HepG2 (cell line): ENCODE data around the gene CISH. TPM values are rescaled to one million over a fixed set of nuclear protein-coding genes. Genes with fewer than 3 reads are reported as not detected.

Source experiments
- ATAC-seq: fragments of 200-7000 bp; cut with Tn5 transposase; 3 replicates; pipeline ENCODE4 v1.9.1; 2020; ENCODE audit warnings: mild to moderate bottlenecking, moderate library complexity
- BruUV-seq: library from RNA; stranded (reverse); fragments of 400-500 nt; replicated peaks from 2 replicates; lab custom pipeline; 2021; lab: Mats Ljungman, UMichigan
- CTCF ChIA-PET: fragments of 300-600 bp; formaldehyde crosslinking; extraction: SDS; loops from one replicate; lab custom pipeline; 2021; ENCODE audit warnings: low total read pairs, inconsistent platforms, low intra/inter-chr PET ratio; lab: Yijun Ruan, JAX
- POLR2A ChIA-PET: fragments of 350-600 bp; sonication (Branson Sonifier 250); formaldehyde crosslinking; loops from one replicate; lab custom pipeline; 2020; ENCODE audit warnings: antibody characterized with exemption, inconsistent platforms; lab: Yijun Ruan, JAX
- DNase-seq: peaks from one replicate; pipeline ENCODE4 v3.0.0-alpha.2; 2015; ENCODE audit warnings: low spot score
- FAIRE-seq: peaks from 3 replicates; lab custom pipeline; 2011; peaks lifted over from hg19 to GRCh38; lab: Jason Lieb, UNC
- H2AFZ ChIP-seq: one replicate; pipeline ENCODE4 v1.6.1; 2011; ENCODE audit warnings: low read length, inconsistent platforms
- H3K27ac ChIP-seq: fragments of 300-600 bp; 3 replicates; pipeline ENCODE4 v1.8.0; 2011; ENCODE audit warnings: mixed run types, mild to moderate bottlenecking, mixed read lengths, low read length, inconsistent platforms; ENCODE audit not compliant: insufficient read depth; ENCODE audit errors: extremely low read length
- H3K27me3 ChIP-seq, 2 experiments: fragments of 200-600 bp in 1 of 2; 2 replicates in 1 of 2; 3 replicates in 1 of 2; pipeline versions ENCODE4 v1.6.0 to v1.8.0; 2011; ENCODE audit warnings: low read length in 2 of 2, mild to moderate bottlenecking in 2 of 2, moderate library complexity in 2 of 2, inconsistent platforms in 1 of 2; ENCODE audit not compliant: insufficient read depth in 2 of 2, control insufficient read depth in 1 of 2
- H3K36me3 ChIP-seq, 2 experiments: fragments of 200-600 bp in 1 of 2; replicated peaks in 1 of 2; 2 replicates in 1 of 2; 3 replicates in 1 of 2; pipeline versions ENCODE4 v1.5.1 to v1.8.0; 2011; ENCODE audit warnings: low read length in 2 of 2, inconsistent platforms in 1 of 2; ENCODE audit not compliant: insufficient read depth in 2 of 2, control insufficient read depth in 1 of 2
- H3K4me1 ChIP-seq: 2 replicates; pipeline ENCODE4 v1.5.1; 2012; ENCODE audit warnings: low read length, inconsistent platforms; ENCODE audit not compliant: insufficient read depth
- H3K4me2 ChIP-seq: 2 replicates; pipeline ENCODE4 v1.6.0; 2011; ENCODE audit warnings: low read depth, low read length, inconsistent platforms
- H3K4me3 ChIP-seq, 3 experiments: fragments of 200-600 bp in 1 of 3; sonication (generic), shearing (Covaris generic) in 1 of 3; replicated peaks in 1 of 3; 2 replicates each; pipeline ENCODE4 v1.5.1; 2011 to 2016; ENCODE audit warnings: low read length in 3 of 3, inconsistent platforms in 2 of 3, low read depth in 2 of 3, mild to moderate bottlenecking in 2 of 3, control low read depth in 1 of 3, mixed read lengths in 1 of 3; ENCODE audit not compliant: insufficient read depth in 1 of 3
- H3K79me2 ChIP-seq: one replicate; pipeline ENCODE4 v1.6.1; 2011; ENCODE audit warnings: low read length, inconsistent platforms; ENCODE audit not compliant: insufficient read depth
- H3K9ac ChIP-seq: 2 replicates; pipeline ENCODE4 v1.6.0; 2011; ENCODE audit warnings: mild to moderate bottlenecking, low read depth, low read length, inconsistent platforms; ENCODE audit not compliant: insufficient read depth
- H3K9me3 ChIP-seq: 2 replicates; pipeline ENCODE4 v1.5.1; 2012; ENCODE audit warnings: mild to moderate bottlenecking, low read length
- H4K20me1 ChIP-seq: 2 replicates; pipeline ENCODE4 v1.6.0; 2011; ENCODE audit warnings: inconsistent platforms, mild to moderate bottlenecking, low read length, moderate library complexity; ENCODE audit not compliant: insufficient read depth
- EEA1 ChIP-seq: sonication (generic); formaldehyde crosslinking; IDR thresholded peaks from 2 replicates; pipeline ENCODE4 v1.5.1; 2020; ENCODE audit warnings: mild to moderate bottlenecking, missing genetic modification reagents, borderline replicate concordance
- GABPB1 ChIP-seq: IDR thresholded peaks from 2 replicates; pipeline ENCODE4 v1.6.1; 2016; ENCODE audit warnings: mild to moderate bottlenecking, missing genetic modification reagents, moderate library complexity, missing compliant biosample characterization
- KLF9 ChIP-seq: IDR thresholded peaks from 2 replicates; pipeline ENCODE4 v1.6.1; 2016; ENCODE audit warnings: low read depth
- TBL1XR1 ChIP-seq: fragments of 150-350 bp; IDR thresholded peaks from 2 replicates; pipeline ENCODE4 v1.6.1; 2014; ENCODE audit warnings: borderline replicate concordance, low read length; ENCODE audit not compliant: partially characterized antibody
- ZNF629 ChIP-seq: sonication (generic); formaldehyde crosslinking; conservative IDR thresholded peaks from 2 replicates; pipeline ENCODE4 v1.5.0; 2020; ENCODE audit warnings: missing genetic modification reagents
- ZNF687 ChIP-seq: sonication (generic); formaldehyde crosslinking; IDR thresholded peaks from 2 replicates; pipeline ENCODE4 v1.5.1; 2020; ENCODE audit warnings: mild to moderate bottlenecking, missing genetic modification reagents, moderate library complexity
- WGBS: methylation state at CpG from one replicate; pipeline ENCODE4 v1.1.6; 2017; ENCODE audit warnings: low lambda C conversion rate; 5-methylcytosine and 5-hydroxymethylcytosine counted together
- in situ Hi-C: cut with HindIII; loops from 2 replicates; pipeline ENCODE4 v1.10.0; 2017; ENCODE audit warnings: low pct_unique_long_range_greater_than_20kb; ENCODE audit not compliant: extremely low pct_ligation_motif_present
- intact Hi-C: fragments of 100-400 bp; cut with micrococcal nuclease; formaldehyde crosslinking; loops from one replicate; pipeline ENCODE4 v1.10.0; 2022; ENCODE audit not compliant: unreplicated experiment
- polyA plus RNA-seq, 8 experiments: library from polyadenylated mRNA; depleted of rRNA in 3 of 8; stranded (reverse) in 7 of 8; unstranded in 1 of 8; fragments of >200 nt; fragmentation: Illumina TruSeq in 4 of 8; extraction: Trizol in 4 of 8; gene quantifications; 2 replicates each; pipeline versions ENCODE4 v1.2.1 to v1.2.3, GENCODE V29; 2011 to 2016; ENCODE audit warnings: low read depth in 4 of 8, missing spikeins in 1 of 8, mixed read lengths in 1 of 8; ENCODE audit not compliant: insufficient read depth in 1 of 8
- total RNA-seq, 5 experiments: library from RNA; depleted of rRNA; stranded (reverse); fragments of >200 nt; fragmentation: Illumina TruSeq; extraction: Trizol; gene quantifications; 2 replicates each; pipeline ENCODE4 v1.2.3, GENCODE V29; 2016; ENCODE audit warnings: low read depth in 1 of 5
- TF ChIP-seq, protein P1 (sequence below): sonication (generic); formaldehyde crosslinking; IDR thresholded peaks from 2 replicates; pipeline ENCODE4 v1.4.0; 2020; ENCODE audit warnings: missing genetic modification reagents

The CISH gene
- total and polyA plus RNA-seq, 2 of the 13 experiments (the other 11 are each of a cell fraction or from before 2014, with no cell fraction given): 0.91 to 1.5 TPM

DNA sequence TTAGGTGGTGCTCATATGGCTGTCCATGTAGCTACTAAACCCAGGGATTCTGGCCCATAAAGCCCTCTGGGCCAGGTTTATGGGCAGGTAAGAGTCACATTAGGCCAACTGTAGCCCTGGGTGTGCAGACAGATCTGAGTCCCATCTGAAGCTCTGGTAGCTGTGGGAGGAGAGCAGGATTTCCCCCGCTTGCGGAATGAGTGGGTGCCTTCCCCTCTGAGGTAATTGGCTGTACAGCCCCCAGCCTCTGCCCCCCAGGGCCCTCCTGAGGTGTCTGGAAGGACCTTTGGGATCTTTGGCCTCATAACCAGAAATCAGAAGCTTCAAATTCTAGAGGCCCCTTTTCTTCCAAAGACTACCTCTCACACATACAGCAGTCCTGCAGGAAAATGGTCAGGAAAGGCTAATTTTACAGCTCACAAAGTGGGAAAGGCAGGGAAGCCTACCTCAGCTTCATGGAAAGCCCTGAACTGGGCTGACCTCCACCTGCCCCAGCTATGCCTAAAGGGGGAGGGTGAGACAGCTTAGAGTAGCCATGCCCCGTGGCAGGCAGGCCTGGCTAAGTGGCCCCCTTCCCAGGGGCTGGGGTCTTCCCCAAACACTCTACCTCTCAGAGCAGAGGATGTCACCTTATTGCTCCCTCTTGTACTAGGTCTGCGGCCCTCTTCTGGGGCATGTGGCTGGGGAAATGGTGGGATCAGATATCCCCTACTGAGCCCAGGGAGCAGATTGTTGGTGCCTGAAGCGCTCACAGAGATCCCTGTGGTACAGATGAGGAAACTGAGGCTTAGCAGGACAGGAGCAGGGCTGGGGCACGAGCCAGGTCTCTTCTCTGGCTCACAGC, 25.4 kb downstream of the CISH start:
- H3K36me3 ChIP-seq: no peaks in the 10 kb centered on the region
- no peak overlapping the region for H2AFZ ChIP-seq
- no peak for DNase-seq
- 74% methylated on average over 4 of the region's 6 CpGs for WGBS
- no peak for ATAC-seq
- peak overlapping the region; percentile 99 for H3K27ac ChIP-seq
- POLR2A ChIA-PET: interaction anchor here (0.8 to 3.8 kb wide), 10 partner anchors 15 to 799 kb away, joined by 3 to 34 read pairs (median 6); partner anchors contain the start of genes CISH, HEMK1, MANF and MAPKAPK3
- no peaks in the 10 kb centered on the region; a peak in 1 of 5 replicates for H3K27me3 ChIP-seq
- H3K79me2 ChIP-seq: no peaks in the 10 kb centered on the region
- no peak overlapping the region for H3K4me2 ChIP-seq
- TF ChIP-seq ZNF629 (CRISPR knock-in tag): peak; percentile 52; the same call in 1 of the 2 replicates
- peak; percentile 44 for TF ChIP-seq ZNF687 (CRISPR knock-in tag)
- peak; percentile 53; the same call in 1 of the 2 replicates for TF ChIP-seq EEA1 (CRISPR knock-in tag)
- TF ChIP-seq, protein P1, sequence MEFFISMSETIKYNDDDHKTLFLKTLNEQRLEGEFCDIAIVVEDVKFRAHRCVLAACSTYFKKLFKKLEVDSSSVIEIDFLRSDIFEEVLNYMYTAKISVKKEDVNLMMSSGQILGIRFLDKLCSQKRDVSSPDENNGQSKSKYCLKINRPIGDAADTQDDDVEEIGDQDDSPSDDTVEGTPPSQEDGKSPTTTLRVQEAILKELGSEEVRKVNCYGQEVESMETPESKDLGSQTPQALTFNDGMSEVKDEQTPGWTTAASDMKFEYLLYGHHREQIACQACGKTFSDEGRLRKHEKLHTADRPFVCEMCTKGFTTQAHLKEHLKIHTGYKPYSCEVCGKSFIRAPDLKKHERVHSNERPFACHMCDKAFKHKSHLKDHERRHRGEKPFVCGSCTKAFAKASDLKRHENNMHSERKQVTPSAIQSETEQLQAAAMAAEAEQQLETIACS (CRISPR knock-in tag): no peak
- no peak for TF ChIP-seq GABPB1 (CRISPR knock-in tag)
- TF ChIP-seq TBL1XR1: no peak
- no peak for TF ChIP-seq KLF9 (CRISPR knock-in tag)
- TF ChIP-seq, all 625 proteins: peak for 3
- in situ Hi-C loops (no loop called here), intact Hi-C loops (no loop called here)
- no peak overlapping the region for H3K9ac ChIP-seq
- no TSS peak for BruUV-seq
- FAIRE-seq: no peak
- no peaks in the 10 kb centered on the region for H4K20me1 ChIP-seq
- H3K9me3 ChIP-seq: no peaks in the 10 kb centered on the region
- H3K4me1 ChIP-seq: peaks cover 99% of the 10 kb centered on the region
- H3K4me3 ChIP-seq: no peak overlapping the region
- CTCF ChIA-PET: no interaction called here
